ENCODE measurements around the gene TSHZ3. TPM values are rescaled to one million over a fixed set of nuclear protein-coding genes. Genes with fewer than 3 reads are reported as not detected.

The TSHZ3 gene
- total and polyA plus RNA-seq, 2 of the 8 experiments (the other 6 are each of a cell fraction or from before 2014, with no cell fraction given): 3.1 to 12.3 TPM

DNA sequence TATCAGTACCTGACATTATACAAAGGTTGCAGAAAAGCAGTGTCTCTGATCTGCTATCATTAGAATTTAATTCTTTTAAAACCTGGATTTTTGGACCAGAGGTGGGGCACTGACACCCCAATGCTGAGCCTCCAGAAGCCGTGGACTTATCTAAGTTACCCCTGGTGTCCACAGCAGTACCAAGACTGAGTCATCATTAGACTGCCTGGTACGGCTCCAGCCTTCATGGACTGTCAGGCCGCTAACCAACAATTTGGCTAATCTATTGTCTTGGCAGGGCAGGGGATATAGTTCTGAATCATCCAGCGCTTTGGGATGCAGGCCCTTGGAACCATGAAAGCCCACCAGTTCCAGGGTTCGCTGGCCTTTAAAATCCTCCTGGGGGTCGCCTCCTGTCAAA, 78.3 kb downstream of the TSHZ3 start:
- H3K27ac ChIP-seq (ENCODE audit: low read depth, low read length): no peak overlapping the region
- H3K9ac ChIP-seq (replicated peaks in 1 of 4; ENCODE audit: extremely low read depth in 1 of 4, low read depth in 3 of 4, low read length in 3 of 4): no peak overlapping the region
- H4K5ac ChIP-seq (ENCODE audit: insufficient read length, low read depth, low read length): no peak overlapping the region
- POLR2A ChIA-PET (ENCODE audit: partially characterized antibody): no interaction called here
- H3K4me1 ChIP-seq (replicated peaks in 1 of 4; ENCODE audit: control insufficient read depth in 3 of 4, insufficient read depth in 4 of 4, low read length in 3 of 4): no peaks in the 10 kb centered on the region
- no peaks in the 10 kb centered on the region for H4K20me1 ChIP-seq (replicated peaks in 1 of 2; ENCODE audit: control insufficient read depth in 1 of 2, insufficient read depth in 2 of 2, low read length in 2 of 2)
- H3K14ac ChIP-seq (ENCODE audit: insufficient read length): no peak overlapping the region
- no peak overlapping the region for H4K8ac ChIP-seq (ENCODE audit: extremely low read depth, insufficient read depth, low read length)
- no peak overlapping the region for H3K56ac ChIP-seq (replicated peaks; ENCODE audit: insufficient read length, low read depth, low read length)
- H3K23ac ChIP-seq (ENCODE audit: insufficient read length): no peak overlapping the region
- no peaks in the 10 kb centered on the region for H3K79me2 ChIP-seq (ENCODE audit: control insufficient read depth in 1 of 2, insufficient read depth in 2 of 2, low read length in 2 of 2)
- H2BK20ac ChIP-seq (ENCODE audit: low read length): no peak overlapping the region
- no peaks in the 10 kb centered on the region for H3K23me2 ChIP-seq (ENCODE audit: low read depth, low read length)
- H2AFZ ChIP-seq (ENCODE audit: low read length): no peak overlapping the region
- FAIRE-seq (no peak), DNase-seq (ENCODE audit: low read depth in 1 of 2, low spot score in 2 of 2) (no peak)
- no peaks in the 10 kb centered on the region for H3K9me3 ChIP-seq (ENCODE audit: insufficient read depth in 2 of 2, low read depth in 1 of 2, low read length in 1 of 2)
- H3K4me3 ChIP-seq (ENCODE audit: extremely low read depth in 1 of 4, insufficient read depth in 2 of 4, low read depth in 3 of 4, low read length in 4 of 4): no peak overlapping the region
- H3K18ac ChIP-seq (ENCODE audit: extremely low read depth, low read length): no peak overlapping the region
- H2AK5ac ChIP-seq (ENCODE audit: low read depth, low read length): no peak overlapping the region
- no peak overlapping the region for H3K4ac ChIP-seq (replicated peaks; ENCODE audit: insufficient read length, low read depth, low read length)
- H3K4me2 ChIP-seq (ENCODE audit: insufficient read depth in 1 of 2, low read depth in 2 of 2, low read length in 2 of 2): no peak overlapping the region
- H2BK12ac ChIP-seq (ENCODE audit: low read depth, low read length): no peak overlapping the region
- H2BK120ac ChIP-seq (replicated peaks; ENCODE audit: low read depth, low read length): no peak overlapping the region
- CTCF ChIA-PET (ENCODE audit: partially characterized antibody): interaction anchor here (1.1 to 1.2 kb wide), 2 partner anchors 9 to 217 kb away, joined by 3 read pairs; no protein-coding TSS in a partner anchor
- no peaks in the 10 kb centered on the region for H3K27me3 ChIP-seq (replicated peaks in 1 of 4; ENCODE audit: control insufficient read depth in 3 of 4, extremely low read depth in 1 of 4, insufficient read depth in 3 of 4, low read length in 3 of 4)
- no peak overlapping the region for H2BK15ac ChIP-seq (ENCODE audit: low read length)
- no peaks in the 10 kb centered on the region for H3K36me3 ChIP-seq (ENCODE audit: control insufficient read depth in 2 of 4, insufficient read depth in 4 of 4, low read length in 3 of 4)
- no peak overlapping the region for H2BK5ac ChIP-seq (ENCODE audit: low read depth, low read length)
- WGBS, 2 experiments (ENCODE audit: extremely low coverage in 1 of 2, insufficient coverage in 1 of 2, insufficient read length in 1 of 2, insufficient replicate concordance in 2 of 2, low coverage in 1 of 2, low lambda C conversion rate in 2 of 2, missing lambda C conversion rate in 1 of 2): 89% methylated on average over 6 of the region's 6 CpGs; no CpG with 5 or more reads in 1 of the 2 experiments
- no peak overlapping the region for H4K91ac ChIP-seq (replicated peaks; ENCODE audit: insufficient read length, low read length)
- H3K79me1 ChIP-seq (ENCODE audit: low read depth, low read length): no peaks in the 10 kb centered on the region
- TF ChIP-seq KDM4A (IDR thresholded peaks at IDR 0.05; ENCODE audit: low read depth, low read length, severe bottlenecking) (no peak), EP300 (IDR thresholded peaks at IDR 0.05; ENCODE audit: borderline replicate concordance in 1 of 2, low read depth in 2 of 2, low read length in 2 of 2) (no peak), SP4 (IDR thresholded peaks at IDR 0.05; ENCODE audit: low read length) (no peak), MAX (IDR thresholded peaks at IDR 0.05) (no peak), JUN (IDR thresholded peaks at IDR 0.05; ENCODE audit: low read depth, low read length) (no peak), TAF7 (optimal IDR thresholded peaks at IDR 0.05; ENCODE audit: borderline replicate concordance, low read depth, low read length) (no peak), CTBP2 (IDR thresholded peaks at IDR 0.05; ENCODE audit: borderline replicate concordance, insufficient read depth, insufficient read length, low read length) (no peak), BRCA1 (IDR thresholded peaks at IDR 0.05; ENCODE audit: low read depth, low read length) (no peak), TCF12 (IDR thresholded peaks at IDR 0.05; ENCODE audit: low read depth, low read length) (no peak), HDAC6 (IDR thresholded peaks at IDR 0.05; ENCODE audit: low read depth, low read length) (no peak), RXRA (IDR thresholded peaks at IDR 0.05; ENCODE audit: insufficient read depth, low read depth, low read length) (no peak), YY1 (IDR thresholded peaks at IDR 0.05; ENCODE audit: low read depth, low read length) (no peak), TBP (IDR thresholded peaks at IDR 0.05; ENCODE audit: low read depth, low read length) (no peak), RNF2 (IDR thresholded peaks at IDR 0.05; ENCODE audit: borderline replicate concordance, low read depth, low read length, missing control alignments, poor library complexity, severe bottlenecking) (no peak)
